Measurements from ENCODE around the gene ACADS. TPM values are rescaled to one million over a fixed set of nuclear protein-coding genes. Genes with fewer than 3 reads are reported as not detected.

The ACADS gene
- total and polyA plus RNA-seq, 2 of the 8 experiments (the other 6 are each of a cell fraction or from before 2014, with no cell fraction given): 4.9 to 7.5 TPM

DNA sequence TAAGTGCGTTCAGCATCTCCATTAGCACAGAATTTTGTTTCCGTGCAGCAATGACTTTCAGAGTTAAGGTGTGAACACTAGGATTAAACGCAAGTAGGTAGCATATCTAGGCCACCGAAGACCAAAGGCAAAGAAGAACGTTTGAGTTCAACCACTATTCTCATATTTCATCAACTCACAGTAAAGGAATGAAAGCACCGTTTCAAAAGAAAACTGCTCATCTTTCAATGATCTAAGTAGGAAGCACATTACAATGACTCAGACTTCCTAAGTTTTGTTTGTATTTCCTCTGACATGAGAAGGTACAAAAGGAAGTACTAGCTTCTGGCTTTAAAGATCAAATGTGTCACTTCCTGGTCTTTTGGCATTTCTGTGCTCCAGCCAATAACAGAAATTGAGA lies 57.6 kb downstream of the ACADS start (continued):
- TF ChIP-seq PHF8 (conservative IDR thresholded peaks at IDR 0.05; ENCODE audit: low read depth, low read length): no peak
- TF ChIP-seq SRF (IDR thresholded peaks at IDR 0.05; ENCODE audit: low read depth, low read length): no peak
- no peak for TF ChIP-seq MAFK (IDR thresholded peaks at IDR 0.05; ENCODE audit: low read depth, low read length)
- TF ChIP-seq SIRT6 (IDR thresholded peaks at IDR 0.05; ENCODE audit: low read length): no peak
